DOHH2 (cell line): ENCODE data around the gene KCNK17.

Experiments
- H3F3A ChIP-seq: fragments of 200-600 bp; sonication (generic), shearing (Covaris generic); 2 replicates; pipeline ENCODE4 v1.6.0; 2016; ENCODE audit warnings: antibody characterized with exemption, mild to moderate bottlenecking; ENCODE audit not compliant: control insufficient read depth, insufficient read depth
- H3K27ac ChIP-seq: fragments of 200-600 bp; sonication (generic); 2 replicates; pipeline ENCODE4 v1.5.1; 2014; ENCODE audit warnings: low read depth, mild to moderate bottlenecking, low read length, moderate library complexity
- H3K27me3 ChIP-seq: fragments of 200-600 bp; sonication (generic); 2 replicates; pipeline ENCODE4 v1.6.1; 2014; ENCODE audit warnings: mild to moderate bottlenecking, low read length, mixed read lengths; ENCODE audit not compliant: control insufficient read depth
- H3K36me3 ChIP-seq: fragments of 200-600 bp; sonication (generic); 2 replicates; pipeline ENCODE4 v1.6.1; 2014; ENCODE audit warnings: mild to moderate bottlenecking, low read length, moderate library complexity, mixed read lengths; ENCODE audit not compliant: control insufficient read depth
- H3K4me1 ChIP-seq: fragments of 200-600 bp; sonication (generic); 2 replicates; pipeline ENCODE4 v1.6.1; 2014; ENCODE audit warnings: mild to moderate bottlenecking, low read length, mixed read lengths; ENCODE audit not compliant: control insufficient read depth
- H3K4me2 ChIP-seq: fragments of 200-600 bp; sonication (generic); 2 replicates; pipeline ENCODE4 v1.6.0; 2014; ENCODE audit warnings: mild to moderate bottlenecking, low read length, moderate library complexity
- H3K4me3 ChIP-seq: fragments of 200-600 bp; sonication (generic); 2 replicates; pipeline ENCODE4 v1.5.1; 2014; ENCODE audit warnings: mild to moderate bottlenecking, low read length, mixed read lengths
- H3K79me2 ChIP-seq: fragments of 200-600 bp; sonication (generic); 2 replicates; pipeline ENCODE4 v1.6.1; 2014; ENCODE audit warnings: mild to moderate bottlenecking, low read length, mixed read lengths; ENCODE audit not compliant: control insufficient read depth
- H3K9me2 ChIP-seq: fragments of 200-600 bp; sonication (generic); replicated peaks from 2 replicates; pipeline ENCODE4 v1.6.1; 2014; ENCODE audit warnings: mild to moderate bottlenecking, low read length, mixed read lengths; ENCODE audit not compliant: control insufficient read depth
- H3K9me3 ChIP-seq: fragments of 200-600 bp; sonication (generic); 2 replicates; pipeline ENCODE4 v1.6.1; 2014; ENCODE audit warnings: antibody characterized with exemption, low read length, mixed read lengths; ENCODE audit not compliant: control insufficient read depth, insufficient read depth
- H4K20me1 ChIP-seq: fragments of 200-600 bp; sonication (generic); 2 replicates; pipeline ENCODE4 v1.6.0; 2014; ENCODE audit warnings: low read depth, mild to moderate bottlenecking, antibody characterized with exemption, low read length, moderate library complexity; ENCODE audit not compliant: control insufficient read depth, insufficient read depth
- CTCF ChIP-seq: fragments of 200-600 bp; sonication (generic); IDR thresholded peaks from one replicate; pipeline ENCODE4 v1.5.1; 2014; ENCODE audit warnings: antibody characterized with exemption, mild to moderate bottlenecking, low read depth, low read length; ENCODE audit not compliant: poor library complexity, severe bottlenecking
- EZH2phosphoT487 ChIP-seq: fragments of 200-600 bp; sonication (generic); IDR thresholded peaks from 2 replicates; pipeline ENCODE4 v1.6.1; 2017; ENCODE audit warnings: borderline replicate concordance, mild to moderate bottlenecking, antibody characterized with exemption, low read length, moderate library complexity, mixed read lengths

KCNK17 gene

GRCh38 chr6:39273406-39273821, 40.8 kb downstream of the KCNK17 start:
- TF ChIP-seq EZH2phosphoT487 (no peak), CTCF (no peak)
- no peak overlapping the region for H3K27ac ChIP-seq
- H3K27me3 ChIP-seq: no peaks in the 10 kb centered on the region
- H3K9me2 ChIP-seq: no peaks in the 10 kb centered on the region
- no peaks in the 10 kb centered on the region for H4K20me1 ChIP-seq
- H3K4me2 ChIP-seq: no peak overlapping the region
- H3F3A ChIP-seq: no peaks in the 10 kb centered on the region
- H3K4me3 ChIP-seq: no peak overlapping the region
- H3K4me1 ChIP-seq: no peaks in the 10 kb centered on the region
- no peaks in the 10 kb centered on the region for H3K36me3 ChIP-seq
- H3K9me3 ChIP-seq: no peaks in the 10 kb centered on the region
- no peaks in the 10 kb centered on the region for H3K79me2 ChIP-seq

GRCh38 chr6:39269961-39270360, 44.3 kb downstream of the KCNK17 start:
- no peaks in the 10 kb centered on the region for H3K9me3 ChIP-seq
- TF ChIP-seq CTCF (no peak), EZH2phosphoT487 (no peak)
- no peaks in the 10 kb centered on the region for H3K9me2 ChIP-seq
- H3K27me3 ChIP-seq: no peaks in the 10 kb centered on the region
- H3K4me2 ChIP-seq: no peak overlapping the region
- H3K36me3 ChIP-seq: no peaks in the 10 kb centered on the region
- H3F3A ChIP-seq: no peaks in the 10 kb centered on the region
- no peaks in the 10 kb centered on the region for H3K4me1 ChIP-seq
- H3K4me3 ChIP-seq: no peak overlapping the region
- no peaks in the 10 kb centered on the region for H4K20me1 ChIP-seq
- no peak overlapping the region for H3K27ac ChIP-seq
- H3K79me2 ChIP-seq: no peaks in the 10 kb centered on the region

GRCh38 chr6:39268721-39269120, 45.5 kb downstream of the KCNK17 start:
- H3K9me3 ChIP-seq: no peaks in the 10 kb centered on the region
- H3F3A ChIP-seq: no peaks in the 10 kb centered on the region
- TF ChIP-seq EZH2phosphoT487: no peak
- no peak for TF ChIP-seq CTCF
- H4K20me1 ChIP-seq: no peaks in the 10 kb centered on the region
- H3K36me3 ChIP-seq: no peaks in the 10 kb centered on the region
- no peaks in the 10 kb centered on the region for H3K79me2 ChIP-seq
- H3K4me1 ChIP-seq: no peaks in the 10 kb centered on the region
- no peak overlapping the region for H3K27ac ChIP-seq
- no peak overlapping the region for H3K4me2 ChIP-seq
- H3K4me3 ChIP-seq: no peak overlapping the region
- no peaks in the 10 kb centered on the region for H3K9me2 ChIP-seq
- no peaks in the 10 kb centered on the region for H3K27me3 ChIP-seq

GRCh38 chr6:39268171-39268570, 46.0 kb downstream of the KCNK17 start:
- no peaks in the 10 kb centered on the region for H3K9me3 ChIP-seq
- H3K27me3 ChIP-seq: no peaks in the 10 kb centered on the region
- TF ChIP-seq CTCF (no peak), EZH2phosphoT487 (no peak)
- H3K27ac ChIP-seq: no peak overlapping the region
- H3K4me1 ChIP-seq: no peaks in the 10 kb centered on the region
- no peaks in the 10 kb centered on the region for H3F3A ChIP-seq
- H3K36me3 ChIP-seq: no peaks in the 10 kb centered on the region
- no peak overlapping the region for H3K4me2 ChIP-seq
- H3K9me2 ChIP-seq: no peaks in the 10 kb centered on the region
- H3K79me2 ChIP-seq: no peaks in the 10 kb centered on the region
- H3K4me3 ChIP-seq: no peak overlapping the region
- H4K20me1 ChIP-seq: no peaks in the 10 kb centered on the region
